Coronary artery (tissue), 2 donors: Measurements from ENCODE around the gene EFNA1.
A peak's percentile ranks its signal among the peaks of the same experiment; 100 is the strongest.

Source experiments
- DNase-seq: peaks from one replicate; pipeline ENCODE4 v3.0.0-alpha.2; 2017; ENCODE audit warnings: low spot score
- H3K27ac ChIP-seq, 2 donors: fragments of 200-600 bp; sonication (generic); one replicate each; pipeline ENCODE4 v1.5.1; 2016 to 2019
- H3K4me3 ChIP-seq: fragments of 200-600 bp; sonication (generic); 2 replicates; pipeline ENCODE4 v1.5.1; 2016; ENCODE audit warnings: mild to moderate bottlenecking, moderate library complexity
- TF ChIP-seq, protein P1 (sequence below): fragments of 200-600 bp; sonication (generic); IDR thresholded peaks from one replicate; pipeline ENCODE4 v1.5.1; 2019; ENCODE audit warnings: antibody characterized with exemption

EFNA1 gene

DNA sequence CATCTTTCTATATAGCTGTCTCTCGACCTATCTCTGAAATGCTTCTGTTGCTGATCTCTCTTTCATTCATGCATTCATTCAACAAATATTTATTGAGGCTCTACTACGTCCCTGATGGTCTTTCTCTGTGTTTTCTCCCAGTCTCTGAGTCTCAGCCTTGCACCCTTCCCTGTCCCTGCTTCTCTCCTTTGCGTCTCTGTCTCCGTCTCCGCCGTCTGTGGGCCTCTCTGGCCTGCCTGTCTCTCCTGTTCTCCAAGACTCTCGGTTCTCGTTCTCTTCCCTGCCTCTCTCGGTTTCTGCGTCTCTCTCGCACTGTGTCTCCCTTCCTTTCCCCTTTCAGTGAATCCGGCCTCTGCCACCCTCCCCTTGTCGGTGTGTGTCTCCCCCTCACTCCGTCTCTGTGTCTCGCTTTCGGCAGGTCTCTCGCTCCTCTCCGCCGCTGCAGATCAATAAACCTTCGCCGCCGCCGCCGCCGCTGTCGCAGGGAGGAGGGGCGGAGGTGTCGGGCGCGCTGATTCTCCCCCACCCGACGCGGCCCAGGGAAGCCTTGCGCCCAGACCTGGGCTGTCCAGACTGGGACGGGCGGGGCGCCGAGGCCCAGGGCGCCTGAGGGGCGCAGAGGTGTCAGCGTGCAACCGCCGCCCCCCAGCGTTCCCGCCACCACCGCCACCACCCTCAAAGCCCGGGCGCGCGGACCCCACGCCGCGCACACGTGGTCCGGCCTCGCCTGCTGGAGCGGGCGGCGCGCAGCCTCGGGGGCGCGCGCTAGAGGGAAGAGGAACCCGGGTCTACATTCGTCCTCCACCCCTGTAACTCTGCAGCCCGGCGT is 46.0 kb upstream of the EFNA1 start:
- TF ChIP-seq, protein P1, sequence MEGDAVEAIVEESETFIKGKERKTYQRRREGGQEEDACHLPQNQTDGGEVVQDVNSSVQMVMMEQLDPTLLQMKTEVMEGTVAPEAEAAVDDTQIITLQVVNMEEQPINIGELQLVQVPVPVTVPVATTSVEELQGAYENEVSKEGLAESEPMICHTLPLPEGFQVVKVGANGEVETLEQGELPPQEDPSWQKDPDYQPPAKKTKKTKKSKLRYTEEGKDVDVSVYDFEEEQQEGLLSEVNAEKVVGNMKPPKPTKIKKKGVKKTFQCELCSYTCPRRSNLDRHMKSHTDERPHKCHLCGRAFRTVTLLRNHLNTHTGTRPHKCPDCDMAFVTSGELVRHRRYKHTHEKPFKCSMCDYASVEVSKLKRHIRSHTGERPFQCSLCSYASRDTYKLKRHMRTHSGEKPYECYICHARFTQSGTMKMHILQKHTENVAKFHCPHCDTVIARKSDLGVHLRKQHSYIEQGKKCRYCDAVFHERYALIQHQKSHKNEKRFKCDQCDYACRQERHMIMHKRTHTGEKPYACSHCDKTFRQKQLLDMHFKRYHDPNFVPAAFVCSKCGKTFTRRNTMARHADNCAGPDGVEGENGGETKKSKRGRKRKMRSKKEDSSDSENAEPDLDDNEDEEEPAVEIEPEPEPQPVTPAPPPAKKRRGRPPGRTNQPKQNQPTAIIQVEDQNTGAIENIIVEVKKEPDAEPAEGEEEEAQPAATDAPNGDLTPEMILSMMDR, result no peak
- DNase-seq, result peak; percentile 64
- Histone ChIP-seq H3K4me3 (peak overlapping the region; percentile 68), H3K27ac (no peak overlapping the region)

DNA sequence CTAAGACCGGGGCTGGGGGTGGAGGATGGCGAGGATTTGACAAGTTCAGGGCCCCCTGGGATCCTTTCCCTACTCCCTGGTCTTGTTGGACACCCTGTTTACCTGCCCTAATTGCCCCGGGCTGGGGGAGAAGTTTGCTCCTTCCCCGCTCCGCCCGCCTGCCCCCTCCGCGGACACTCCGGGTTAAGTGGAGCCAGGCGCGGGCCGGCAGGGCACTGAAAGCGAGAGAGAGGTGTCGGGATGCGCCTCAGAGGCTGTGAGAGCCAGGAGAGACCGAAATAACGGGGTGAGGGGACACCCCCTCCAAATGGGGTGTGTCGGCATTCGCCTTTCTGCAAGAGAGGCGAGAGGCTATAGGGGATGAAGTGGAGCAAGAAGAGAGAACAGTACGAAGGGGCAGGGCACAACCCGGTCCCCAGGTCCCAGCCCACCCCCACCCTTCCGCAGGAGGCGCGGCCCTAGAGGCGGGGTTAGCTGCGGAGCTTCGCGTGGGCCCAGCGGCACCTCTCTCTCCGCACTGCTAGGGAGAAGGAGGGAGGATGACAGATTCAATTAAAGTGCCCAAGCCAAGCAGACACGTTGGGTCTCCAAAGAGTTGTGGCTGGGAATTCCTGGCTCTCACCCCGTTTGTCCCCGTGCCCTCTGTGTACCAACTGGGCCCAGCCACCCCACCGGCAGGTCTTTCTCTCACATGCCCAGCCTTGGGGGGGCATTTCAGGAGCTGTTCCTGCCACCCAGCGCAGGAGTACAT is 45.2 kb upstream of the EFNA1 start:
- H3K27ac ChIP-seq, result no peak overlapping the region
- no peak for DNase-seq
- TF ChIP-seq, protein P1, result no peak
- H3K4me3 ChIP-seq, result peak overlapping the region; percentile 68

DNA sequence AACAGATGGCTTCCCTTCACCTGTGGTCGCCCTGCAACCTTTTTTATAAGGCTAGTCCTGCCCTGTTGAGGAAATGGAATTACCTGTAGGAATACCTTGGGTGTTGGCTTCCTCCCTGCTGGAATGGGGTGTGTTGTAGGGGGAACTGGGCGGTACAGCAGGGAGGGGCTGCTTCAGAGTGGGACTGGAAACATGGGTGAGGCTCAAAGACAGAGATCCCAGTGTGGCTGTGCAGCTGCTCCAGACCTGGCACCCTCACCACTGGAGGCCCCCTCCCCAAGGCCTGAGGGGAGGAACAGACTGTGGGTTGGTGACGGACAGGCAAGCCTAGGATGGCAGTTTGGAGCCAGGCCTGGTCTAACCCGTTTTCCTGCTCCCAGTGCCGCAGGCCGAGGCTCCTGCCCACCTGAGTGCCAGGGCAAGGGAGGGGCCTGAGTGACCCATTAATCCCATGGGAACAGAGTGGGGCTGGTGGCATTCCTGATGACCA is 44.6 kb upstream of the EFNA1 start:
- no peak for DNase-seq
- no peak overlapping the region for H3K27ac ChIP-seq
- TF ChIP-seq, protein P1, result no peak
- H3K4me3 ChIP-seq, result peak overlapping the region; percentile 68

DNA sequence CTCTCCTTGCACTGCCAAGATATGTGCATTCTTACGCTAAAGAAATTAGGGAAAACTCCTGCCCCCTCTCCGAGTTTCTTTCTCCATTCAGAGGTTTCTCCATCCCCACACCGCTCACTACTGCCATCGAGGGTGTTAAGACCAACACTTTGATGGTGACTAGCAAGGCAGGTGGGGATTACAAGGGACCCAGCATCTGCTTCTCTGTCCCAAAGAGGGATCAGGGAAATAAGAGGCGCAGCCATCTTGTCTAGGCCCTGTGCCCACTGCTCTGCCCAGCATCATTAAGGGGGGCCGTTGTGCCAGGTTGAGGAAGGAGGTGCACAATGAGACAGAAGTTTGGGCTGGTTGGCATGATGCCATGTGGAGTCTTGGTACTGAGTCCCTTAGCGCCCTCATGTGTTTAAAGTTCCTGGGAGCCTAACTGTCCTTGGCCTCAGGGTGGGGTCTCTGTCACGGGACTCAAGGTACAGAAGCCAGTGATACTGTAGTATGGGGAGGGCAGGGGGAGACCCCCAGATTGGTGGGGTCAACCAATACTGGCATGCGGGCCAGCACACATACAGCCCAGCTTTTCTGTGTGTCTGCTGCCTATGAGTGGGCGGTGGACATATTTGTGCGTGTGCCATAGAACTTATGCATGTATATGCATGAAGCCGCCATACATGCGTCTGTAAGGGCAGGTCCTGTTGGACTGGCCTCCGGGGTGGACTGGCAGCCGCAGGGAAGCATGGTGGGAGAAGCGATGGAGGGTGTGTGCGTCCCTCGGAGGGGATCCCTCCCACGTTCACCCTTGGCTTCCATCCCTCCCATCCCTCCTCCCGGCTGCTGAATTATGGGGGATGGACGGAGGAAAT is 43.6 kb upstream of the EFNA1 start:
- H3K4me3 ChIP-seq, result peak overlapping the region; percentile 74
- DNase-seq, result peak; percentile 70
- TF ChIP-seq, protein P1, result no peak
- no peak overlapping the region for H3K27ac ChIP-seq

DNA sequence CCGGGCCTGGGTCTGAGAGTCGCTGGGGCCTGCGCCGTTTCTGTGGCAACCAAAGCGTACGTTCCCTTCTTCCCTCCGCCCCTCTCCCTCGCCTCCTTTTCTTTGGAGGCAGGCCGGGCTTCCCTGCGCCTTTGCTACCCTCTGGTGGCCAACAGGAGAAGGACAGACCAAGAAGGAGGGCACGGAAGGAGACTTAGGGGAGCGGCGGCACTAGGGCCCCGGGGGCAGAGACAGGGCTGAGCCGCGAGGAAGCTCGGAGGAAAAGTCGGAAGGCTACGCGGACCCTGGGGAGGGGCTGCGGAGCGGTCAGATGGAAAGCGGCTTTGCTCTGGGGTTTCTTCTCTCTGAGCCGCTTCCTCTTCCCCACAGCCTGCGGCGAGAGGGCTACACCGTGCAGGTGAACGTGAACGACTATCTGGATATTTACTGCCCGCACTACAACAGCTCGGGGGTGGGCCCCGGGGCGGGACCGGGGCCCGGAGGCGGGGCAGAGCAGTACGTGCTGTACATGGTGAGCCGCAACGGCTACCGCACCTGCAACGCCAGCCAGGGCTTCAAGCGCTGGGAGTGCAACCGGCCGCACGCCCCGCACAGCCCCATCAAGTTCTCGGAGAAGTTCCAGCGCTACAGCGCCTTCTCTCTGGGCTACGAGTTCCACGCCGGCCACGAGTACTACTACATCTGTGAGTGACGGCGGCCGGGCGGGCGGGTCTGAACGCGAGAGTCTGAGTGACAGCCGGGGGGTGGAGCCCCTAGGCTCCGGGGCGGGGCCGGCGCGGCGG is 42.8 kb upstream of the EFNA1 start:
- Histone ChIP-seq H3K4me3 (peak overlapping the region; percentile 74), H3K27ac (peak overlapping the region; percentile 65 to 90)
- TF ChIP-seq, protein P1, result peak; percentile 91
- peak; percentile 94 for DNase-seq

DNA sequence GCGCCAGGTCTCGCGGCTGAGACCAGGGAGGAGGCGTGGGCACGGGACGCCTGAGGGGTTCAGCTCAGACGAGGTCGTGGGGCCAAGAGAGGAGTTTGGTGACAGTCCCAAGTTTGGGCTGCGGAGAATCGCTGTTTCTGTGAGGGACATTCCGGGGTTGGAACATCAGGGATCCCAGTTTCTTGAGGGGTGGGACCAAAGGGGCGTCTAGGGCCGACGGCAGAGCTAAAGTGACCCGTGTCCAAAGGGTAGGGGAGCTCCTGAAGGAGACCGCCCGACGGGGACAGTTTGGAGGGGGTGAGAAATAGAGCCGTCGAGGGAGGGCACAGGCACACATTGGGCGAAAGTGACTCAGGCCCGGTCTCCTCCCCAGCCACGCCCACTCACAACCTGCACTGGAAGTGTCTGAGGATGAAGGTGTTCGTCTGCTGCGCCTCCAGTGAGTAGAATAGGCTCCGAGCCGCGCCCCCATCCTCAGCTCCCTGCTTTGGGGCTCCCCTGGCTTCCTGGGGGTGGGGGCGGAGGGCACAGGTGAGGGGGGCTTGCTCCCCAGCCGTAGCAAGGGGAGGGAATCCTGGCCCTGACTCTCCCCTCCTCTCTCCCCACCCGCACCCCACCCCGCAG is 42.1 kb upstream of the EFNA1 start:
- peak; percentile 84 for DNase-seq

More for the DNA sequence above, 42.1 kb upstream of the EFNA1 start:
- peak overlapping the region; percentile 74 for H3K4me3 ChIP-seq
- peak overlapping the region; percentile 65 to 90 for H3K27ac ChIP-seq
- TF ChIP-seq, protein P1, result no peak
